HK-2 (cell line): Measurements from ENCODE around the gene ZDHHC22.
"Not testable (repeated sequence)": the region's sequence is repeated elsewhere in the genome, so short reads cannot be mapped to it uniquely, and the experiment has no call there.

Experiments
- DNase-seq: peaks from one replicate; pipeline ENCODE4 v3.0.0-alpha.2; 2018; ENCODE audit not compliant: unreplicated experiment

Gene ZDHHC22

GRCh38 chr14:77141214-77142004 lies at the start of gene ZDHHC22:
Gene ZDHHC22 (minus strand): TSS chr14:77141791. CDS start chr14:77139738, 2,053 bp downstream.
- peak; percentile 27 for DNase-seq

GRCh38 chr14:77190977-77191376 lies 49.4 kb upstream of the ZDHHC22 start:
- no peak for DNase-seq

GRCh38 chr14:77189479-77189878 lies 47.9 kb upstream of the ZDHHC22 start:
- DNase-seq: no peak

GRCh38 chr14:77187649-77188012 lies 46.0 kb upstream of the ZDHHC22 start:
- no peak for DNase-seq

- peak; percentile 72 for DNase-seq
These were observed 45.5 kb upstream of the ZDHHC22 start for GRCh38 chr14:77186911-77187648.

GRCh38 chr14:77185093-77185465 lies 43.5 kb upstream of the ZDHHC22 start:
- no peak for DNase-seq

- DNase-seq: no peak
These were observed 43.0 kb upstream of the ZDHHC22 start for GRCh38 chr14:77184396-77185092.

- no peak for DNase-seq
These were observed 42.3 kb upstream of the ZDHHC22 start for GRCh38 chr14:77183896-77184295.

GRCh38 chr14:77181603-77182437 lies 40.2 kb upstream of the ZDHHC22 start, which contains the start of gene TMEM63C:
Gene TMEM63C (plus strand): TSS chr14:77181798. CDS start chr14:77218814, 37,016 bp downstream.
- peak; percentile 80 for DNase-seq

GRCh38 chr14:77180726-77181602 lies 39.4 kb upstream of the ZDHHC22 start:
- peak; percentile 28 for DNase-seq

- DNase-seq: no peak
These were observed 37.1 kb upstream of the ZDHHC22 start for GRCh38 chr14:77178656-77179055.

GRCh38 chr14:77177702-77178101 lies 36.1 kb upstream of the ZDHHC22 start:
- DNase-seq: no peak

- no peak for DNase-seq
These were observed 34.3 kb upstream of the ZDHHC22 start for GRCh38 chr14:77175843-77176242.

- not testable (repeated sequence) for DNase-seq
These were observed 32.5 kb upstream of the ZDHHC22 start for GRCh38 chr14:77173911-77174617.

- DNase-seq: no peak
These were observed 31.3 kb upstream of the ZDHHC22 start for GRCh38 chr14:77172916-77173315.

GRCh38 chr14:77170045-77170444 lies 28.5 kb upstream of the ZDHHC22 start:
- DNase-seq: no peak

- no peak for DNase-seq
These were observed 19.4 kb upstream of the ZDHHC22 start for GRCh38 chr14:77161011-77161410.

GRCh38 chr14:77158882-77159255 lies 17.3 kb upstream of the ZDHHC22 start:
- no peak for DNase-seq

- peak; percentile 35 for DNase-seq
These were observed 16.7 kb upstream of the ZDHHC22 start for GRCh38 chr14:77158175-77158881.
